Measurements from ENCODE around the gene FANK1.

GRCh38 chr10:126058104-126058503, 161.7 kb downstream of the FANK1 start:
- TF ChIP-seq PKNOX1 (IDR thresholded peaks at IDR 0.05) (no peak), ELF4 (IDR thresholded peaks at IDR 0.05) (no peak), HDGF (IDR thresholded peaks at IDR 0.05; ENCODE audit: borderline replicate concordance) (no peak), SP1 (IDR thresholded peaks at IDR 0.05) (no peak), L3MBTL2 (conservative IDR thresholded peaks at IDR 0.05) (no peak), FOXK2 (IDR thresholded peaks at IDR 0.05) (no peak), NFRKB (IDR thresholded peaks at IDR 0.05) (no peak), BHLHE40 (IDR thresholded peaks at IDR 0.05; ENCODE audit: borderline replicate concordance) (no peak), SUZ12 (IDR thresholded peaks at IDR 0.05) (no peak), TARDBP (IDR thresholded peaks at IDR 0.05) (no peak), FOXA1 (IDR thresholded peaks at IDR 0.05) (no peak)
